ENCODE results near the gene GFOD1.

DNA sequence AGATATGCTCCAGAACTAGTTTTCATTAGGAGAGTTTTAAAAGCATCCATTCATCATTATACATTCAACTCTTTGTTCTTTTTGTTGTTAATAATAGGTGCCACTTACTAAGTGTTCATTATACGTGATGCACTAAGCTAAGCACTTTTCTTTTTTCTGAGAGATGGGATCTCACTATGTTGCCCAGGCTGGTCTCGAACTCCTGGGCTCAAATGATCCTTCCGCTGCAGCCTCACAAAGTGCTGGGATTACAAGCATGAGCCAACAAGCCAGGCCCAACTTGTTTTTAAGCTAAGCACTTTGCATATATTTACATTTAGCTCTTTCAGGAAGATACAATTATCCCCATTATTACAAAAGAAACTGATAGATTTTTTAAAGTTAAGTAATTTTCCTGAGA lies 5.7 kb upstream of the GFOD1 start:
- TF ChIP-seq, protein P1, sequence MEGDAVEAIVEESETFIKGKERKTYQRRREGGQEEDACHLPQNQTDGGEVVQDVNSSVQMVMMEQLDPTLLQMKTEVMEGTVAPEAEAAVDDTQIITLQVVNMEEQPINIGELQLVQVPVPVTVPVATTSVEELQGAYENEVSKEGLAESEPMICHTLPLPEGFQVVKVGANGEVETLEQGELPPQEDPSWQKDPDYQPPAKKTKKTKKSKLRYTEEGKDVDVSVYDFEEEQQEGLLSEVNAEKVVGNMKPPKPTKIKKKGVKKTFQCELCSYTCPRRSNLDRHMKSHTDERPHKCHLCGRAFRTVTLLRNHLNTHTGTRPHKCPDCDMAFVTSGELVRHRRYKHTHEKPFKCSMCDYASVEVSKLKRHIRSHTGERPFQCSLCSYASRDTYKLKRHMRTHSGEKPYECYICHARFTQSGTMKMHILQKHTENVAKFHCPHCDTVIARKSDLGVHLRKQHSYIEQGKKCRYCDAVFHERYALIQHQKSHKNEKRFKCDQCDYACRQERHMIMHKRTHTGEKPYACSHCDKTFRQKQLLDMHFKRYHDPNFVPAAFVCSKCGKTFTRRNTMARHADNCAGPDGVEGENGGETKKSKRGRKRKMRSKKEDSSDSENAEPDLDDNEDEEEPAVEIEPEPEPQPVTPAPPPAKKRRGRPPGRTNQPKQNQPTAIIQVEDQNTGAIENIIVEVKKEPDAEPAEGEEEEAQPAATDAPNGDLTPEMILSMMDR (IDR thresholded peaks at IDR 0.05): no peak
- no peak for TF ChIP-seq POLR2A (IDR thresholded peaks at IDR 0.05)

Data from ovary (tissue), 3 donors.